Panc1 (cell line): ENCODE results near the gene TENM3. TPM values are rescaled to one million over a fixed set of nuclear protein-coding genes. Genes with fewer than 3 reads are reported as not detected.

ENCODE experiments used
- ATAC-seq: fragments of 200-7000 bp; cut with Tn5 transposase; 2 replicates; pipeline ENCODE4 v1.9.1; 2020; ENCODE audit warnings: mild to moderate bottlenecking, moderate library complexity
- BruUV-seq: library from RNA; stranded (reverse); fragments of 400-500 nt; replicated peaks from 2 replicates; lab custom pipeline; 2021; lab: Mats Ljungman, UMichigan
- CTCF ChIA-PET: fragments of 300-600 bp; sonication (Branson Sonifier 250); formaldehyde crosslinking; loops from one replicate; lab custom pipeline; 2022; ENCODE audit warnings: antibody characterized with exemption; lab: Charles Lee
- POLR2A ChIA-PET: fragments of 300-600 bp; sonication (Branson Sonifier 250); formaldehyde crosslinking; loops from one replicate; lab custom pipeline; 2022; ENCODE audit warnings: antibody characterized with exemption; lab: Charles Lee
- DNase-seq: peaks from one replicate; pipeline ENCODE4 v3.0.0-alpha.2; 2010; ENCODE audit warnings: low read depth, low spot score
- H3K27ac ChIP-seq: 2 replicates; pipeline ENCODE4 v1.5.1; 2011; ENCODE audit warnings: mild to moderate bottlenecking, low read length, inconsistent platforms
- H3K27me3 ChIP-seq: fragments of 200-500 bp; sonication (Bioruptor generic); 2 replicates; pipeline ENCODE4 v1.6.0; 2014; ENCODE audit warnings: low read length, inconsistent platforms; ENCODE audit not compliant: control insufficient read depth, insufficient read depth
- H3K36me3 ChIP-seq: fragments of 200-500 bp; sonication (Bioruptor generic); 2 replicates; pipeline ENCODE4 v1.5.1; 2014; ENCODE audit warnings: inconsistent platforms, mild to moderate bottlenecking, low read length, moderate library complexity; ENCODE audit not compliant: control insufficient read depth, insufficient read depth
- H3K4me1 ChIP-seq: 2 replicates; pipeline ENCODE4 v1.5.1; 2011; ENCODE audit warnings: inconsistent platforms, mild to moderate bottlenecking, low read length, moderate library complexity; ENCODE audit not compliant: control insufficient read depth, insufficient read depth
- H3K4me3 ChIP-seq, 2 experiments: 2 replicates each; pipeline ENCODE4 v1.5.1; 2011 to 2012; ENCODE audit warnings: low read depth in 2 of 2, low read length in 2 of 2, mild to moderate bottlenecking in 2 of 2, inconsistent platforms in 1 of 2, moderate library complexity in 1 of 2
- H3K9me3 ChIP-seq: fragments of 200-500 bp; sonication (Bioruptor generic); 2 replicates; pipeline ENCODE4 v1.5.1; 2014; ENCODE audit warnings: low read depth, mild to moderate bottlenecking, inconsistent platforms, low read length, moderate library complexity; ENCODE audit not compliant: control insufficient read depth, insufficient read depth
- CTCF ChIP-seq: fragments of 450-650 bp; IDR thresholded peaks from 2 replicates; pipeline ENCODE4 v1.5.1; 2017; ENCODE audit warnings: mild to moderate bottlenecking
- POLR2AphosphoS5 ChIP-seq: IDR thresholded peaks from 2 replicates; pipeline ENCODE4 v1.6.1; 2012; ENCODE audit warnings: mild to moderate bottlenecking, low read depth, low read length, moderate library complexity
- SIN3A ChIP-seq: IDR thresholded peaks from 2 replicates; pipeline ENCODE4 v1.6.1; 2012; ENCODE audit warnings: low read depth, mild to moderate bottlenecking, low read length, moderate library complexity, borderline replicate concordance; ENCODE audit not compliant: insufficient read depth
- TCF7L2 ChIP-seq: IDR thresholded peaks from 2 replicates; pipeline ENCODE4 v1.6.1; 2011; ENCODE audit warnings: mild to moderate bottlenecking, low read depth, low read length, inconsistent platforms
- in situ Hi-C: cut with HindIII; loops from 2 replicates; pipeline ENCODE4 v1.10.0; 2016; ENCODE audit warnings: low sequenced_read_pairs, low pct_unique_long_range_greater_than_20kb
- intact Hi-C: fragments of 100-400 bp; cut with micrococcal nuclease; formaldehyde crosslinking; loops from one replicate; pipeline ENCODE4 v1.10.0; 2022; ENCODE audit not compliant: unreplicated experiment
- total RNA-seq: library from RNA; stranded (reverse); gene quantifications from one replicate; pipeline ENCODE4 v1.2.1, GENCODE V29; 2021; ENCODE audit not compliant: unreplicated experiment
- TF ChIP-seq, protein P1 (sequence below), 2 experiments: IDR thresholded peaks; 2 replicates each; pipeline ENCODE4 v1.6.1; 2011 to 2012; ENCODE audit warnings: low read depth in 2 of 2, control low read depth in 1 of 2, low read length in 1 of 2, mild to moderate bottlenecking in 1 of 2, moderate library complexity in 1 of 2; ENCODE audit not compliant: insufficient read depth in 1 of 2

TENM3 gene
- total RNA-seq, 1 experiment from 2014 or later = 0.95 TPM

DNA sequence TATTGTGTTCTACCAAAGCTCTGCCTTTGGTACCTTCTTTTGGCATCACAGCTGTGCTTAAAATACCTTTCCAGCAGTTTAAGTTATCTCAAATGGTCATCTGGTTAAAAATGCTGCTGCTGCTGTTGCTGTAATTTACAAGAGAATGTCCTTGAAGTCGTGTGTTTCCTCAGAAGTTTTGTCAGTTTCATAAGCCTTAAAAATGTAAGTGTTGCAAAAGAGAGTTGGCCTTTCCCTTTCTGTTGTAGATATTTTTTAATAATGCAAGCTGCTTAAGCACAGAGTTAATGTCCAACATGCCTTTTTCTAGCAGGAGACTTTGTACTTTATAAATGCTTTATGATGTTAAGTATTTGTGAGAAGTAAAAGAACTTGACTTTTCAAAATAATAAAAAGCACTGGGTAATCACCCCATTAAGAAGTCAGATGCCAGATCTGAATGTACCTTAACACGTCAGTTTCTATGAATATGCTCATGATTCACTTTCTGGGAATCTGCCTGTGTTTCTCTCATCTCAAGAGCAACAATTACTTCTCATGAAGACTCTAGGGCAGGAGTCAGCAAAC is 35.3 kb upstream of the TENM3 start:
- ATAC-seq = no peak
- peak; percentile 15 for DNase-seq
- H3K27me3 ChIP-seq = no peaks in the 10 kb centered on the region
- in situ Hi-C loops = no loop called here
- H3K27ac ChIP-seq = no peak overlapping the region
- CTCF ChIA-PET = no interaction called here
- H3K36me3 ChIP-seq = no peaks in the 10 kb centered on the region
- H3K4me3 ChIP-seq = no peak overlapping the region
- no peaks in the 10 kb centered on the region for H3K4me1 ChIP-seq
- TF ChIP-seq SIN3A (no peak), TCF7L2 (no peak), CTCF (no peak)
- TF ChIP-seq, protein P1, sequence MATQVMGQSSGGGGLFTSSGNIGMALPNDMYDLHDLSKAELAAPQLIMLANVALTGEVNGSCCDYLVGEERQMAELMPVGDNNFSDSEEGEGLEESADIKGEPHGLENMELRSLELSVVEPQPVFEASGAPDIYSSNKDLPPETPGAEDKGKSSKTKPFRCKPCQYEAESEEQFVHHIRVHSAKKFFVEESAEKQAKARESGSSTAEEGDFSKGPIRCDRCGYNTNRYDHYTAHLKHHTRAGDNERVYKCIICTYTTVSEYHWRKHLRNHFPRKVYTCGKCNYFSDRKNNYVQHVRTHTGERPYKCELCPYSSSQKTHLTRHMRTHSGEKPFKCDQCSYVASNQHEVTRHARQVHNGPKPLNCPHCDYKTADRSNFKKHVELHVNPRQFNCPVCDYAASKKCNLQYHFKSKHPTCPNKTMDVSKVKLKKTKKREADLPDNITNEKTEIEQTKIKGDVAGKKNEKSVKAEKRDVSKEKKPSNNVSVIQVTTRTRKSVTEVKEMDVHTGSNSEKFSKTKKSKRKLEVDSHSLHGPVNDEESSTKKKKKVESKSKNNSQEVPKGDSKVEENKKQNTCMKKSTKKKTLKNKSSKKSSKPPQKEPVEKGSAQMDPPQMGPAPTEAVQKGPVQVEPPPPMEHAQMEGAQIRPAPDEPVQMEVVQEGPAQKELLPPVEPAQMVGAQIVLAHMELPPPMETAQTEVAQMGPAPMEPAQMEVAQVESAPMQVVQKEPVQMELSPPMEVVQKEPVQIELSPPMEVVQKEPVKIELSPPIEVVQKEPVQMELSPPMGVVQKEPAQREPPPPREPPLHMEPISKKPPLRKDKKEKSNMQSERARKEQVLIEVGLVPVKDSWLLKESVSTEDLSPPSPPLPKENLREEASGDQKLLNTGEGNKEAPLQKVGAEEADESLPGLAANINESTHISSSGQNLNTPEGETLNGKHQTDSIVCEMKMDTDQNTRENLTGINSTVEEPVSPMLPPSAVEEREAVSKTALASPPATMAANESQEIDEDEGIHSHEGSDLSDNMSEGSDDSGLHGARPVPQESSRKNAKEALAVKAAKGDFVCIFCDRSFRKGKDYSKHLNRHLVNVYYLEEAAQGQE (IDR thresholded peaks at IDR 0.05; ENCODE audit: insufficient read depth in 1 of 2, low read depth in 2 of 2, low read length in 1 of 2) = no peak
- no peaks in the 10 kb centered on the region for H3K9me3 ChIP-seq
- BruUV-seq = no TSS peak
- intact Hi-C loops = no loop called here
- POLR2A ChIA-PET = no interaction called here

DNA sequence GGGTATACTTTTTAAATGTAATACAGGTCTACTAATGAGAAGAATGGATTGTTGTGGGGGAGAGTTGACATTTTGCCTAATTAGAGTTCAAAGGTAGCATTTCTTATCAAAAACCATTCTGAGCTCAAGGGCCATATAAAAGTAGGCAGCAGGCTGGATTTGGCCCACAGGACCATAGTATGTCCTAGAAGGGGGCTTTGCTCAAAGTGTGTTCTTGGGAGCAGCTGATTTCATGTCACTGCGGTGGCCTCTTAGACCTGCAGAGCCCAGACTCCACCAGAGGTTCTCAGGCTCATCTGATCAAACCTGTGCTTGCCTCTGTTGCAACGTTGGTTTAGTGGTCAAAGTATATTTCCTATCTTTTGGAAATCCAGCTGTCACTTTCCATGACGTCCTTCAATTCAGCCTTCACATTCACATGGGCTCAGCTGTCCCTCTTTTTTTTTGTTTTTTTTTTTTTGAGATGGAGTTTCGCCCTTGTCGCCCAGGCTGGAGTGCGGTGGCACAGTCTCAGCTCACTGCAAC is 34.6 kb upstream of the TENM3 start:
- ATAC-seq (no peak), DNase-seq (no peak)
- Histone ChIP-seq H3K4me3 (no peak overlapping the region), H3K4me1 (no peaks in the 10 kb centered on the region), H3K9me3 (no peaks in the 10 kb centered on the region), H3K27ac (no peak overlapping the region), H3K27me3 (no peaks in the 10 kb centered on the region), H3K36me3 (no peaks in the 10 kb centered on the region)
- ChIA-PET CTCF (no interaction called here), POLR2A (interaction anchor here (0.6 kb wide), 1 partner anchor 646 kb away, joined by 4 read pairs; no protein-coding TSS in a partner anchor)
- TF ChIP-seq POLR2AphosphoS5 (no peak), SIN3A (no peak), TCF7L2 (no peak), CTCF (no peak)
- TF ChIP-seq, protein P1 (IDR thresholded peaks at IDR 0.05; ENCODE audit: insufficient read depth in 1 of 2, low read depth in 2 of 2, low read length in 1 of 2) = no peak
- BruUV-seq = no TSS peak
- intact Hi-C loops = no loop called here
- in situ Hi-C loops = no loop called here
